HCT116 (cell line): Measurements from ENCODE around the gene ZDHHC22. TPM values are rescaled to one million over a fixed set of nuclear protein-coding genes. Genes with fewer than 3 reads are reported as not detected.

Source experiments
- ATAC-seq: fragments of 200-7000 bp; cut with Tn5 transposase; 2 replicates; pipeline ENCODE4 v1.9.1; 2020; ENCODE audit warnings: mild to moderate bottlenecking, moderate library complexity
- BruUV-seq: library from RNA; stranded (reverse); fragments of 400-500 nt; replicated peaks from 2 replicates; lab custom pipeline; 2021; lab: Mats Ljungman, UMichigan
- CTCF ChIA-PET: fragments of 300-600 bp; sonication (Branson Sonifier 250); formaldehyde crosslinking; loops from one replicate; lab custom pipeline; 2021; ENCODE audit warnings: antibody characterized with exemption; lab: Charles Lee
- POLR2A ChIA-PET: fragments of 300-600, 350-600 bp; sonication (Branson Sonifier 250); formaldehyde crosslinking; loops from one replicate; lab custom pipeline; 2021; ENCODE audit warnings: antibody characterized with exemption; lab: Charles Lee
- RAD21 ChIA-PET, 2 experiments: fragments of 300-600 bp; sonication (Branson Sonifier 250); formaldehyde crosslinking; loops; one replicate each; lab custom pipeline; 2023; ENCODE audit warnings: low total read pairs in 2 of 2; ENCODE audit not compliant: uncharacterized antibody in 2 of 2, unreplicated experiment in 2 of 2, low non-redundant PET in 1 of 2; lab: Charles Lee
- DNase-seq: peaks from one replicate; pipeline ENCODE4 v3.0.0-alpha.2; 2010; ENCODE audit warnings: low read depth, low spot score
- H2AFZ ChIP-seq: fragments of 200-600 bp; shearing (Covaris generic), sonication (generic); 2 replicates; pipeline ENCODE4 v1.6.1; 2017; ENCODE audit warnings: low read depth, mixed run types, mixed read lengths, antibody characterized with exemption, low read length; ENCODE audit not compliant: poor library complexity, severe bottlenecking
- H3K27ac ChIP-seq: 2 replicates; pipeline ENCODE4 v1.5.1; 2012; ENCODE audit warnings: low read depth, low read length
- H3K27me3 ChIP-seq: fragments of 200-600 bp; sonication (generic); 2 replicates; pipeline ENCODE4 v1.6.1; 2016; ENCODE audit warnings: mixed run types, low read length, mixed read lengths; ENCODE audit not compliant: insufficient read depth
- H3K36me3 ChIP-seq, 2 experiments: fragments of 200-500 bp in 1 of 2; fragments of 200-600 bp in 1 of 2; sonication (Bioruptor generic) in 1 of 2; sonication (generic) in 1 of 2; 2 replicates each; pipeline versions ENCODE4 v1.5.1 to v1.6.1; 2014 to 2016; ENCODE audit warnings: low read length in 2 of 2, inconsistent platforms in 1 of 2, mixed read lengths in 1 of 2, mixed run types in 1 of 2; ENCODE audit not compliant: insufficient read depth in 2 of 2, control insufficient read depth in 1 of 2
- H3K4me1 ChIP-seq, 2 experiments: fragments of 200-600 bp in 1 of 2; sonication (generic) in 1 of 2; 2 replicates each; pipeline versions ENCODE4 v1.5.1 to v1.6.1; 2012 to 2017; ENCODE audit warnings: low read length in 2 of 2, inconsistent platforms in 1 of 2, mild to moderate bottlenecking in 1 of 2, mixed read lengths in 1 of 2, mixed run types in 1 of 2, moderate library complexity in 1 of 2; ENCODE audit not compliant: insufficient read depth in 2 of 2, control insufficient read depth in 1 of 2
- H3K4me2 ChIP-seq: fragments of 200-600 bp; sonication (generic); 2 replicates; pipeline ENCODE4 v1.6.1; 2017; ENCODE audit warnings: mixed run types, low read length, mixed read lengths
- H3K4me3 ChIP-seq, 2 experiments: fragments of 200-600 bp in 1 of 2; sonication (generic) in 1 of 2; replicated peaks in 1 of 2; 2 replicates each; pipeline ENCODE4 v1.5.1; 2011 to 2016; ENCODE audit warnings: low read length in 2 of 2, control low read depth in 1 of 2, low read depth in 1 of 2, mild to moderate bottlenecking in 1 of 2, mixed read lengths in 1 of 2, mixed run types in 1 of 2
- H3K79me2 ChIP-seq: fragments of 200-600 bp; sonication (generic); 2 replicates; pipeline ENCODE4 v1.6.1; 2017; ENCODE audit warnings: mild to moderate bottlenecking, mixed run types, low read length, moderate library complexity, mixed read lengths; ENCODE audit not compliant: insufficient read depth
- H3K9ac ChIP-seq: fragments of 200-600 bp; sonication (generic); 2 replicates; pipeline ENCODE4 v1.6.1; 2016; ENCODE audit warnings: low read length, mixed read lengths
- H3K9me2 ChIP-seq: fragments of 200-600 bp; sonication (generic), shearing (Covaris generic); 2 replicates; pipeline ENCODE4 v1.6.1; 2017; ENCODE audit warnings: mixed run types, mild to moderate bottlenecking, moderate library complexity; ENCODE audit not compliant: insufficient read depth
- H3K9me3 ChIP-seq, 2 experiments: fragments of 200-500 bp in 1 of 2; fragments of 200-600 bp in 1 of 2; sonication (Bioruptor generic) in 1 of 2; sonication (generic) in 1 of 2; 2 replicates each; pipeline ENCODE4 v1.6.1; 2014 to 2017; ENCODE audit warnings: low read length in 2 of 2, mixed read lengths in 2 of 2, inconsistent platforms in 1 of 2, low read depth in 1 of 2, mild to moderate bottlenecking in 1 of 2, mixed run types in 1 of 2, moderate library complexity in 1 of 2; ENCODE audit not compliant: control insufficient read depth in 1 of 2, insufficient read depth in 1 of 2
- H4K20me1 ChIP-seq: fragments of 200-600 bp; sonication (generic), shearing (Covaris generic); 2 replicates; pipeline ENCODE4 v1.6.1; 2017; ENCODE audit warnings: mixed run types, mild to moderate bottlenecking, moderate library complexity; ENCODE audit not compliant: insufficient read depth
- CBX3 ChIP-seq: IDR thresholded peaks from 2 replicates; pipeline ENCODE4 v1.6.1; 2012; ENCODE audit warnings: low read depth
- CEBPB ChIP-seq: IDR thresholded peaks from 2 replicates; pipeline ENCODE4 v1.6.1; 2012; ENCODE audit warnings: low read depth
- EGR1 ChIP-seq: IDR thresholded peaks from 2 replicates; pipeline ENCODE4 v1.6.1; 2012; ENCODE audit warnings: low read depth
- EZH2phosphoT487 ChIP-seq: fragments of 200-600 bp; IDR thresholded peaks from 2 replicates; pipeline ENCODE4 v1.6.1; 2018; ENCODE audit warnings: antibody characterized with exemption, borderline replicate concordance
- JUND ChIP-seq: IDR thresholded peaks from 2 replicates; pipeline ENCODE4 v1.6.1; 2012
- SRF ChIP-seq: IDR thresholded peaks from 2 replicates; pipeline ENCODE4 v1.6.1; 2012; ENCODE audit warnings: low read depth
- ZFX ChIP-seq: fragments of 450-650 bp; IDR thresholded peaks from 2 replicates; pipeline ENCODE4 v1.6.1; 2017
- ZNF274 ChIP-seq: fragments of 200-500 bp; sonication (Bioruptor generic); IDR thresholded peaks from 2 replicates; pipeline ENCODE4 v1.6.1; 2014; ENCODE audit warnings: mild to moderate bottlenecking, low read depth, low read length, inconsistent platforms
- intact Hi-C: fragments of 100-400 bp; cut with micrococcal nuclease; formaldehyde crosslinking; loops from 2 replicates; pipeline ENCODE4 v1.10.0; 2022
- total RNA-seq: library from RNA; stranded (reverse); gene quantifications from one replicate; pipeline ENCODE4 v1.2.1, GENCODE V29; 2021; ENCODE audit not compliant: unreplicated experiment
- TF ChIP-seq, protein P1 (sequence below): IDR thresholded peaks from 2 replicates; pipeline ENCODE4 v1.6.1; 2012
- TF ChIP-seq, protein P2 (sequence below): IDR thresholded peaks from 2 replicates; pipeline ENCODE4 v1.6.1; 2012
- TF ChIP-seq, protein P3 (sequence below), 3 experiments: fragments of 200-600 bp in 1 of 3; sonication (generic) in 1 of 3; IDR thresholded peaks in 2 of 3; conservative IDR thresholded peaks in 1 of 3; 2 replicates each; pipeline ENCODE4 v1.5.1; 2012 to 2017; ENCODE audit warnings: low read depth in 2 of 3, low read length in 2 of 3, antibody characterized with exemption in 1 of 3, borderline replicate concordance in 1 of 3, control low read depth in 1 of 3, mild to moderate bottlenecking in 1 of 3, mixed read lengths in 1 of 3, mixed run types in 1 of 3, moderate library complexity in 1 of 3; ENCODE audit not compliant: insufficient read depth in 1 of 3

ZDHHC22 gene
- total RNA-seq, 1 experiment from 2014 or later = 0.10 TPM

DNA sequence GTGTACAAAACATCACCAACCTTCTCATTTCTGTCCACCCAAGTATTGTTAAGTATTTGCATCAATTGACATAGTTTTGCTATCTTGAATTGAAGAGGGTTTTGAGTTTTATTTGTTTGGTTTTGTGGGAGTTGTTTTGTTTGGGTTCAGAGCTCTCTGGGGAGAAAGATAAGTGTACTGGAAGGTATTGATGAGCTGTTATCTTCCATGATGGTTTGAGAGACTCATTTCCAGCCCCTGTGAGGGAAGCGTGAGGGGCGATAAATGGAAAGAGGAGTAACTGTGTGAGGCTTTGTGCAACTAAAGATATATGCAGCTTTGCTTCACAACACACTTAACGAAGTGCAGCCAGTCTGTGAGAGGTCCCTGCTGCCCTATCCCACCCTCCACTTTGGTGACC, 59.2 kb downstream of the ZDHHC22 start:
- intact Hi-C loops = no loop called here
- no peaks in the 10 kb centered on the region for H3K9me2 ChIP-seq

More for the DNA sequence above, 59.2 kb downstream of the ZDHHC22 start:
- Histone ChIP-seq H3K9me3 (peaks cover 0 to 4% of the 10 kb centered on the region in 2 experiments; a peak in 1 of 4 replicates), H4K20me1 (no peaks in the 10 kb centered on the region), H3K27me3 (no peaks in the 10 kb centered on the region), H3K4me3 (no peak overlapping the region), H3K79me2 (no peaks in the 10 kb centered on the region), H3K36me3 (no peaks in the 10 kb centered on the region), H3K9ac (no peak overlapping the region), H3K4me2 (no peak overlapping the region), H3K4me1 (peaks cover 5 to 11% of the 10 kb centered on the region in 2 experiments; a peak in 3 of 4 replicates), H3K27ac (no peak overlapping the region), H2AFZ (no peak overlapping the region)
- RAD21 ChIA-PET = interaction anchor here in 1 of 2 experiments (0.6 kb wide), 1 partner anchor 216 kb away, joined by 3 read pairs; no protein-coding TSS in a partner anchor
- DNase-seq (no peak), ATAC-seq (no peak)
- POLR2A ChIA-PET = interaction anchor here (1.0 kb wide), 1 partner anchor 10 kb away, joined by 3 read pairs; no protein-coding TSS in a partner anchor
- CTCF ChIA-PET = no interaction called here
- TF ChIP-seq JUND = no peak
- TF ChIP-seq, protein P1, sequence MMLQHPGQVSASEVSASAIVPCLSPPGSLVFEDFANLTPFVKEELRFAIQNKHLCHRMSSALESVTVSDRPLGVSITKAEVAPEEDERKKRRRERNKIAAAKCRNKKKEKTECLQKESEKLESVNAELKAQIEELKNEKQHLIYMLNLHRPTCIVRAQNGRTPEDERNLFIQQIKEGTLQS = no peak
- TF ChIP-seq CEBPB = no peak
- no peak for TF ChIP-seq SRF
- TF ChIP-seq, protein P2, sequence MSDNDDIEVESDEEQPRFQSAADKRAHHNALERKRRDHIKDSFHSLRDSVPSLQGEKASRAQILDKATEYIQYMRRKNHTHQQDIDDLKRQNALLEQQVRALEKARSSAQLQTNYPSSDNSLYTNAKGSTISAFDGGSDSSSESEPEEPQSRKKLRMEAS = no peak
- TF ChIP-seq, protein P3, sequence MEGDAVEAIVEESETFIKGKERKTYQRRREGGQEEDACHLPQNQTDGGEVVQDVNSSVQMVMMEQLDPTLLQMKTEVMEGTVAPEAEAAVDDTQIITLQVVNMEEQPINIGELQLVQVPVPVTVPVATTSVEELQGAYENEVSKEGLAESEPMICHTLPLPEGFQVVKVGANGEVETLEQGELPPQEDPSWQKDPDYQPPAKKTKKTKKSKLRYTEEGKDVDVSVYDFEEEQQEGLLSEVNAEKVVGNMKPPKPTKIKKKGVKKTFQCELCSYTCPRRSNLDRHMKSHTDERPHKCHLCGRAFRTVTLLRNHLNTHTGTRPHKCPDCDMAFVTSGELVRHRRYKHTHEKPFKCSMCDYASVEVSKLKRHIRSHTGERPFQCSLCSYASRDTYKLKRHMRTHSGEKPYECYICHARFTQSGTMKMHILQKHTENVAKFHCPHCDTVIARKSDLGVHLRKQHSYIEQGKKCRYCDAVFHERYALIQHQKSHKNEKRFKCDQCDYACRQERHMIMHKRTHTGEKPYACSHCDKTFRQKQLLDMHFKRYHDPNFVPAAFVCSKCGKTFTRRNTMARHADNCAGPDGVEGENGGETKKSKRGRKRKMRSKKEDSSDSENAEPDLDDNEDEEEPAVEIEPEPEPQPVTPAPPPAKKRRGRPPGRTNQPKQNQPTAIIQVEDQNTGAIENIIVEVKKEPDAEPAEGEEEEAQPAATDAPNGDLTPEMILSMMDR (IDR thresholded peaks at IDR 0.05 in 2 of 3, conservative IDR thresholded peaks at IDR 0.05 in 1 of 3; ENCODE audit: borderline replicate concordance in 1 of 3, insufficient read depth in 1 of 3, low read depth in 2 of 3, low read length in 2 of 3) = no peak
- TF ChIP-seq ZFX = no peak
- no peak for TF ChIP-seq EGR1
- TF ChIP-seq ZNF274 = no peak
- no peak for TF ChIP-seq EZH2phosphoT487
- no peak for TF ChIP-seq CBX3
- BruUV-seq = no TSS peak

Other genes with a start within 250 kb of the ZDHHC22 start
- gene IRF2BPL, start 113.1 kb downstream of the ZDHHC22 start, total RNA-seq = 74.6 TPM
- 20.6 TPM for gene CIPC, start 43.5 kb downstream of the ZDHHC22 start, total RNA-seq
- 5.7 TPM for gene TMEM63C, start 40.0 kb upstream of the ZDHHC22 start, total RNA-seq
- not detected for gene NGB, start 129.4 kb upstream of the ZDHHC22 start, total RNA-seq
- 30.2 TPM for gene POMT2, start 179.1 kb upstream of the ZDHHC22 start, total RNA-seq
- gene GSTZ1, start 179.2 kb upstream of the ZDHHC22 start, total RNA-seq = 30.4 TPM
- gene TMED8, start 235.3 kb upstream of the ZDHHC22 start, total RNA-seq = 21.2 TPM
- gene SAMD15, start 235.6 kb upstream of the ZDHHC22 start, total RNA-seq = 1.9 TPM